Mammary epithelial cell (primary cell): ENCODE results near the gene PTPN20.

Experiments used
- EZH2 ChIP-seq: IDR thresholded peaks from 2 replicates; pipeline ENCODE4 v1.6.1; 2012; ENCODE audit warnings: low read length, inconsistent platforms, borderline replicate concordance
- TF ChIP-seq, protein P1 (sequence below), 2 donors: IDR thresholded peaks in 1 of 2; conservative IDR thresholded peaks in 1 of 2; 2 replicates each; pipeline ENCODE4 v1.5.1; 2011 to 2012; ENCODE audit warnings: inconsistent platforms in 2 of 2, low read length in 2 of 2, mild to moderate bottlenecking in 2 of 2, control low read depth in 1 of 2, low read depth in 1 of 2; ENCODE audit not compliant: insufficient read depth in 1 of 2; ENCODE audit errors: extremely low read depth in 1 of 2

DNA sequence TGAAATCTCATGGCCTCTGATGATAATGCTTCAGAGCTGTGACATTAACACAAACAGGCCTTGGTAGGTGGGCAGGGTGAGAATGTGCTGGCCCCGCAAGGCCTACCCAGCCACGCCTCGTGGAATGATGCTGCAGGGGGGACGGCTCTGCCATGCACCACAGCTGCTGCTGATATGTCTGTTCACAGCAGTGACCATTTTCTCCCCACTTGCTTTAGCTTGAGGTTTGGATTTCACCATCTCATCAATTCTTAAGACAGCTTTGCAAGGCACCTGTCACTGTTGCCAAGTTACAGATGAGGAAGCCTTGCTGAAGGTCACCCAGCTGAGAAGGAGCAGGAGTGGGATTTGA lies 128.3 kb downstream of the PTPN20 start:
- TF ChIP-seq EZH2, result no peak
- TF ChIP-seq, protein P1, sequence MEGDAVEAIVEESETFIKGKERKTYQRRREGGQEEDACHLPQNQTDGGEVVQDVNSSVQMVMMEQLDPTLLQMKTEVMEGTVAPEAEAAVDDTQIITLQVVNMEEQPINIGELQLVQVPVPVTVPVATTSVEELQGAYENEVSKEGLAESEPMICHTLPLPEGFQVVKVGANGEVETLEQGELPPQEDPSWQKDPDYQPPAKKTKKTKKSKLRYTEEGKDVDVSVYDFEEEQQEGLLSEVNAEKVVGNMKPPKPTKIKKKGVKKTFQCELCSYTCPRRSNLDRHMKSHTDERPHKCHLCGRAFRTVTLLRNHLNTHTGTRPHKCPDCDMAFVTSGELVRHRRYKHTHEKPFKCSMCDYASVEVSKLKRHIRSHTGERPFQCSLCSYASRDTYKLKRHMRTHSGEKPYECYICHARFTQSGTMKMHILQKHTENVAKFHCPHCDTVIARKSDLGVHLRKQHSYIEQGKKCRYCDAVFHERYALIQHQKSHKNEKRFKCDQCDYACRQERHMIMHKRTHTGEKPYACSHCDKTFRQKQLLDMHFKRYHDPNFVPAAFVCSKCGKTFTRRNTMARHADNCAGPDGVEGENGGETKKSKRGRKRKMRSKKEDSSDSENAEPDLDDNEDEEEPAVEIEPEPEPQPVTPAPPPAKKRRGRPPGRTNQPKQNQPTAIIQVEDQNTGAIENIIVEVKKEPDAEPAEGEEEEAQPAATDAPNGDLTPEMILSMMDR (conservative IDR thresholded peaks at IDR 0.05 in 1 of 2, IDR thresholded peaks at IDR 0.05 in 1 of 2; ENCODE audit: extremely low read depth in 1 of 2, insufficient read depth in 1 of 2, low read depth in 1 of 2, low read length in 2 of 2), result no peak
